ENCODE measurements around the gene PAX7. TPM values are rescaled to one million over a fixed set of nuclear protein-coding genes. Genes with fewer than 3 reads are reported as not detected.

Gene PAX7
- total RNA-seq, 1 donor from 2014 or later: 0.05 TPM

GRCh38 chr1:18778437-18778836 lies 147.8 kb downstream of the PAX7 start:
- no peak for DNase-seq (ENCODE audit: low read depth)
- no peaks in the 10 kb centered on the region for H3K4me1 Mint-ChIP-seq (ENCODE audit: low read depth, unreplicated experiment)
- TF ChIP-seq CTCF (IDR thresholded peaks at IDR 0.05; ENCODE audit: insufficient read depth, low read depth, low read length) (no peak), EZH2 (IDR thresholded peaks at IDR 0.05; ENCODE audit: insufficient read depth, low read length) (no peak)
- no peak overlapping the region for H3K4me3 Mint-ChIP-seq (ENCODE audit: unreplicated experiment)
- no peaks in the 10 kb centered on the region for H3K36me3 Mint-ChIP-seq (ENCODE audit: low read depth, unreplicated experiment)
- H3K4me2 ChIP-seq (ENCODE audit: low read length): no peak overlapping the region
- no peaks in the 10 kb centered on the region for H4K20me1 ChIP-seq (ENCODE audit: insufficient read depth, low read length)
- no peak for FAIRE-seq
- H3K27me3 Mint-ChIP-seq (ENCODE audit: low read depth, unreplicated experiment): peaks cover 76% of the 10 kb centered on the region
- H3K9ac ChIP-seq (ENCODE audit: low read length): no peak overlapping the region
- H3K36me3 ChIP-seq (ENCODE audit: insufficient read depth, low read length): no peaks in the 10 kb centered on the region
- peaks cover 3% of the 10 kb centered on the region for H3K27me3 ChIP-seq (ENCODE audit: insufficient read depth, low read length)
- no peak overlapping the region for H3K4me3 ChIP-seq (ENCODE audit: insufficient read depth, low read depth, low read length)
- no peaks in the 10 kb centered on the region for H3K9me3 Mint-ChIP-seq (ENCODE audit: unreplicated experiment)
- no peaks in the 10 kb centered on the region for H3K9me3 ChIP-seq (ENCODE audit: insufficient read depth, low read depth, low read length)
- H3K27ac Mint-ChIP-seq (ENCODE audit: unreplicated experiment): no peak overlapping the region
- H3K4me1 ChIP-seq (ENCODE audit: insufficient read depth, low read length): no peaks in the 10 kb centered on the region
- no peak overlapping the region for H3K27ac ChIP-seq (ENCODE audit: low read depth, low read length)
- H2AFZ ChIP-seq (ENCODE audit: low read depth, low read length): no peak overlapping the region
- no peaks in the 10 kb centered on the region for H3K79me2 ChIP-seq (ENCODE audit: insufficient read depth, low read length)

GRCh38 chr1:18781031-18781430 lies 150.4 kb downstream of the PAX7 start:
- Histone ChIP-seq H3K4me3 (ENCODE audit: insufficient read depth, low read depth, low read length) (no peak overlapping the region), H3K79me2 (ENCODE audit: insufficient read depth, low read length) (no peaks in the 10 kb centered on the region), H4K20me1 (ENCODE audit: insufficient read depth, low read length) (no peaks in the 10 kb centered on the region), H3K4me1 (ENCODE audit: insufficient read depth, low read length) (no peaks in the 10 kb centered on the region), H2AFZ (ENCODE audit: low read depth, low read length) (no peak overlapping the region), H3K4me2 (ENCODE audit: low read length) (no peak overlapping the region), H3K27me3 (ENCODE audit: insufficient read depth, low read length) (peaks cover 22% of the 10 kb centered on the region), H3K36me3 (ENCODE audit: insufficient read depth, low read length) (no peaks in the 10 kb centered on the region), H3K9me3 (ENCODE audit: insufficient read depth, low read depth, low read length) (no peaks in the 10 kb centered on the region), H3K9ac (ENCODE audit: low read length) (no peak overlapping the region), H3K27ac (ENCODE audit: low read depth, low read length) (no peak overlapping the region)
- Mint-ChIP-seq H3K9me3 (ENCODE audit: unreplicated experiment) (no peaks in the 10 kb centered on the region), H3K36me3 (ENCODE audit: low read depth, unreplicated experiment) (no peaks in the 10 kb centered on the region), H3K27me3 (ENCODE audit: low read depth, unreplicated experiment) (peaks cover 69% of the 10 kb centered on the region), H3K4me3 (ENCODE audit: unreplicated experiment) (no peak overlapping the region), H3K4me1 (ENCODE audit: low read depth, unreplicated experiment) (no peaks in the 10 kb centered on the region), H3K27ac (ENCODE audit: unreplicated experiment) (no peak overlapping the region)
- no peak for DNase-seq (ENCODE audit: low read depth)
- TF ChIP-seq CTCF (IDR thresholded peaks at IDR 0.05; ENCODE audit: insufficient read depth, low read depth, low read length) (no peak), EZH2 (IDR thresholded peaks at IDR 0.05; ENCODE audit: insufficient read depth, low read length) (no peak)
- no peak for FAIRE-seq

- H3K79me2 ChIP-seq (ENCODE audit: insufficient read depth, low read length): no peaks in the 10 kb centered on the region
- peak overlapping the region; percentile 23 for H3K4me3 ChIP-seq (ENCODE audit: insufficient read depth, low read depth, low read length)
- DNase-seq (ENCODE audit: low read depth): no peak
- no peaks in the 10 kb centered on the region for H4K20me1 ChIP-seq (ENCODE audit: insufficient read depth, low read length)
- H3K4me2 ChIP-seq (ENCODE audit: low read length): peak overlapping the region; percentile 75
- no peaks in the 10 kb centered on the region for H3K9me3 ChIP-seq (ENCODE audit: insufficient read depth, low read depth, low read length)
- no peaks in the 10 kb centered on the region for H3K4me1 ChIP-seq (ENCODE audit: insufficient read depth, low read length)
- H3K36me3 ChIP-seq (ENCODE audit: insufficient read depth, low read length): no peaks in the 10 kb centered on the region
- no peak for FAIRE-seq
- H3K9me3 Mint-ChIP-seq (ENCODE audit: unreplicated experiment): no peaks in the 10 kb centered on the region
- no peaks in the 10 kb centered on the region for H3K4me1 Mint-ChIP-seq (ENCODE audit: low read depth, unreplicated experiment)
- TF ChIP-seq CTCF (IDR thresholded peaks at IDR 0.05; ENCODE audit: insufficient read depth, low read depth, low read length): no peak
- peak; percentile 69 for TF ChIP-seq EZH2 (IDR thresholded peaks at IDR 0.05; ENCODE audit: insufficient read depth, low read length)
- peaks cover 24% of the 10 kb centered on the region for H3K27me3 ChIP-seq (ENCODE audit: insufficient read depth, low read length)
- no peak overlapping the region for H3K27ac ChIP-seq (ENCODE audit: low read depth, low read length)
- peaks cover 53% of the 10 kb centered on the region for H3K27me3 Mint-ChIP-seq (ENCODE audit: low read depth, unreplicated experiment)
- no peaks in the 10 kb centered on the region for H3K36me3 Mint-ChIP-seq (ENCODE audit: low read depth, unreplicated experiment)
- no peak overlapping the region for H3K9ac ChIP-seq (ENCODE audit: low read length)
- H2AFZ ChIP-seq (ENCODE audit: low read depth, low read length): peak overlapping the region; percentile 71
- H3K27ac Mint-ChIP-seq (ENCODE audit: unreplicated experiment): no peak overlapping the region
- H3K4me3 Mint-ChIP-seq (ENCODE audit: unreplicated experiment): peak overlapping the region; percentile 45
Measured at GRCh38 chr1:18783705-18784481, 153.2 kb downstream of the PAX7 start.

Measured in astrocyte (in vitro differentiated cells and primary cell).